Fibroblast of villous mesenchyme (primary cell): Measurements from ENCODE around the gene CC2D2A. TPM values are rescaled to one million over a fixed set of nuclear protein-coding genes. Genes with fewer than 3 reads are reported as not detected.

Experiments used
- DNase-seq: peaks from one replicate; pipeline ENCODE4 v3.0.0-alpha.2; 2010; ENCODE audit warnings: low read depth
- H3K4me3 ChIP-seq: 2 replicates; pipeline ENCODE4 v1.5.1; 2011; ENCODE audit warnings: low read depth, mild to moderate bottlenecking, low read length
- CTCF ChIP-seq: IDR thresholded peaks from 2 replicates; pipeline ENCODE4 v1.5.1; 2012; ENCODE audit warnings: low read depth, mild to moderate bottlenecking, low read length; ENCODE audit not compliant: insufficient read depth
- total RNA-seq: library from RNA; depleted of rRNA; stranded (reverse); fragments of >200 nt; gene quantifications from 2 replicates; pipeline ENCODE4 v1.2.3, GENCODE V29; 2012

Gene CC2D2A
- total RNA-seq = 23.7 and 26.7 TPM in 2 replicates

GRCh38 chr4:15469402-15470127 lies at the start of gene CC2D2A:
CC2D2A (plus strand) TSS chr4:15469882; CDS start chr4:15475933, 6,051 bp downstream.
- peak within 1 kb of the TSS; percentile 67 for H3K4me3 ChIP-seq
- TF ChIP-seq CTCF = no peak
- DNase-seq = peak; percentile 64

- peak; percentile 68 for DNase-seq
- TF ChIP-seq CTCF = no peak
Measured at GRCh38 chr4:15420642-15421041, 49.0 kb upstream of the CC2D2A start.

GRCh38 chr4:15423285-15423711 lies 46.4 kb upstream of the CC2D2A start:
- TF ChIP-seq CTCF = no peak
- DNase-seq = no peak
- H3K4me3 ChIP-seq = no peak overlapping the region

More at GRCh38 chr4:15420642-15421041, 49.0 kb upstream of the CC2D2A start:
- H3K4me3 ChIP-seq = no peak overlapping the region

GRCh38 chr4:15425520-15425919 lies 44.2 kb upstream of the CC2D2A start:
- H3K4me3 ChIP-seq = no peak overlapping the region
- no peak for TF ChIP-seq CTCF
- DNase-seq = no peak

- H3K4me3 ChIP-seq = no peak overlapping the region
- DNase-seq = no peak
- no peak for TF ChIP-seq CTCF
Measured at GRCh38 chr4:15427161-15427560, 42.5 kb upstream of the CC2D2A start.

- no peak for TF ChIP-seq CTCF
- DNase-seq = peak; percentile 60
- H3K4me3 ChIP-seq = no peak within 1 kb of the TSS
Measured at GRCh38 chr4:15427701-15428100, 42.0 kb upstream of the CC2D2A start, which contains the start of gene C1QTNF7. C1QTNF7 (plus strand) TSS chr4:15428033; CDS start chr4:15435744, 7,711 bp downstream.
